H1 (cell line): ENCODE measurements around the gene NDUFB10. TPM values are rescaled to one million over a fixed set of nuclear protein-coding genes. Genes with fewer than 3 reads are reported as not detected.

ENCODE experiments used
- CTCF ChIA-PET: fragments of 300-600 bp; sonication (Branson Sonifier 250); formaldehyde crosslinking; loops from one replicate; lab custom pipeline; 2021; ENCODE audit not compliant: partially characterized antibody; lab: Charles Lee
- POLR2A ChIA-PET: fragments of 300-600 bp; sonication (Branson Sonifier 250); formaldehyde crosslinking; loops from one replicate; lab custom pipeline; 2021; ENCODE audit warnings: inconsistent platforms; ENCODE audit not compliant: partially characterized antibody; lab: Charles Lee
- DNase-seq, 2 experiments: peaks; one replicate each; pipeline versions ENCODE4 v3.0.0 to v3.0.0-alpha.2; 2010 to 2022; ENCODE audit warnings: low spot score in 2 of 2, low read depth in 1 of 2, mixed read lengths in 1 of 2
- FAIRE-seq: peaks from 2 replicates; lab custom pipeline; 2011; peaks lifted over from hg19 to GRCh38; lab: Jason Lieb, UNC
- H2AFZ ChIP-seq: 2 replicates; pipeline ENCODE4 v1.8.1; 2012; ENCODE audit warnings: low read length, inconsistent platforms
- H2AK5ac ChIP-seq: 2 replicates; pipeline ENCODE4 v1.6.1; 2013; ENCODE audit warnings: low read depth, low read length
- H2BK120ac ChIP-seq: replicated peaks from 2 replicates; pipeline ENCODE3; 2013; ENCODE audit warnings: low read depth, low read length, inconsistent platforms
- H2BK12ac ChIP-seq: 2 replicates; pipeline ENCODE4 v1.6.1; 2013; ENCODE audit warnings: low read depth, low read length
- H2BK15ac ChIP-seq: 2 replicates; pipeline ENCODE4 v1.6.1; 2013; ENCODE audit warnings: low read length
- H2BK20ac ChIP-seq: 2 replicates; pipeline ENCODE4 v1.6.1; 2013; ENCODE audit warnings: low read length
- H2BK5ac ChIP-seq: 2 replicates; pipeline ENCODE4 v1.6.1; 2013; ENCODE audit warnings: low read depth, low read length
- H3K14ac ChIP-seq: 2 replicates; pipeline ENCODE4 v1.6.1; 2013; ENCODE audit warnings: inconsistent platforms; ENCODE audit not compliant: insufficient read length
- H3K18ac ChIP-seq: 2 replicates; pipeline ENCODE4 v1.6.1; 2013; ENCODE audit warnings: low read length; ENCODE audit errors: extremely low read depth
- H3K23ac ChIP-seq: 2 replicates; pipeline ENCODE4 v1.6.1; 2013; ENCODE audit warnings: inconsistent platforms; ENCODE audit not compliant: insufficient read length
- H3K23me2 ChIP-seq: 2 replicates; pipeline ENCODE4 v1.6.1; 2013; ENCODE audit warnings: low read depth, low read length
- H3K27ac ChIP-seq: 2 replicates; pipeline ENCODE4 v1.6.1; 2011; ENCODE audit warnings: low read depth, low read length, inconsistent platforms
- H3K27me3 ChIP-seq, 4 experiments: replicated peaks in 1 of 4; 1 replicate in 1 of 4; 2 replicates in 3 of 4; pipeline versions ENCODE4 v1.6.1 to v1.8.1; 2011 to 2013; ENCODE audit warnings: low read length in 3 of 4, mild to moderate bottlenecking in 3 of 4, inconsistent platforms in 2 of 4, mixed read lengths in 2 of 4, moderate library complexity in 1 of 4; ENCODE audit not compliant: control insufficient read depth in 3 of 4, insufficient read depth in 3 of 4; ENCODE audit errors: extremely low read depth in 1 of 4
- H3K36me3 ChIP-seq, 4 experiments: 2 replicates each; pipeline versions ENCODE4 v1.6.1 to v1.8.1; 2011 to 2013; ENCODE audit warnings: mild to moderate bottlenecking in 4 of 4, low read length in 3 of 4, moderate library complexity in 2 of 4, control low read depth in 1 of 4, inconsistent platforms in 1 of 4; ENCODE audit not compliant: insufficient read depth in 4 of 4, control insufficient read depth in 2 of 4
- H3K4ac ChIP-seq: replicated peaks from 2 replicates; pipeline ENCODE3; 2013; ENCODE audit warnings: low read length, low read depth, mixed read lengths, inconsistent platforms; ENCODE audit not compliant: insufficient read length
- H3K4me1 ChIP-seq, 4 experiments: replicated peaks in 1 of 4; 1 replicate in 1 of 4; 2 replicates in 3 of 4; pipeline versions ENCODE4 v1.6.1 to v1.8.1; 2011 to 2013; ENCODE audit warnings: low read length in 3 of 4, inconsistent platforms in 2 of 4, mixed read lengths in 1 of 4; ENCODE audit not compliant: insufficient read depth in 4 of 4, control insufficient read depth in 3 of 4
- H3K4me2 ChIP-seq, 2 experiments: 2 replicates each; pipeline versions ENCODE4 v1.6.1 to v1.8.1; 2011 to 2013; ENCODE audit warnings: low read depth in 2 of 2, low read length in 2 of 2, control low read depth in 1 of 2, inconsistent platforms in 1 of 2, mild to moderate bottlenecking in 1 of 2; ENCODE audit not compliant: insufficient read depth in 1 of 2
- H3K4me3 ChIP-seq, 4 experiments: fragments of 200-600, 300-600 bp in 1 of 4; sonication (generic), shearing (Covaris generic), sonication (Bioruptor Twin) in 1 of 4; 2 replicates each; pipeline versions ENCODE4 v1.5.1 to v1.8.1; 2011 to 2016; ENCODE audit warnings: low read length in 4 of 4, low read depth in 3 of 4, control low read depth in 2 of 4, inconsistent platforms in 2 of 4, mild to moderate bottlenecking in 2 of 4, mixed read lengths in 1 of 4, moderate library complexity in 1 of 4; ENCODE audit not compliant: insufficient read depth in 2 of 4; ENCODE audit errors: extremely low read depth in 1 of 4
- H3K56ac ChIP-seq: replicated peaks from 2 replicates; pipeline ENCODE3; 2013; ENCODE audit warnings: low read depth, mild to moderate bottlenecking, mixed read lengths, low read length, inconsistent platforms; ENCODE audit not compliant: insufficient read length
- H3K79me1 ChIP-seq: 2 replicates; pipeline ENCODE4 v1.6.1; 2013; ENCODE audit warnings: low read depth, low read length, control low read depth
- H3K79me2 ChIP-seq, 2 experiments: 2 replicates each; pipeline versions ENCODE4 v1.6.1 to v1.8.1; 2012 to 2013; ENCODE audit warnings: low read length in 2 of 2, mild to moderate bottlenecking in 2 of 2, inconsistent platforms in 1 of 2; ENCODE audit not compliant: insufficient read depth in 2 of 2, control insufficient read depth in 1 of 2
- H3K9ac ChIP-seq, 4 experiments: replicated peaks in 1 of 4; 1 replicate in 1 of 4; 2 replicates in 3 of 4; pipeline versions ENCODE4 v1.6.1 to v1.8.1; 2011 to 2013; ENCODE audit warnings: low read depth in 3 of 4, low read length in 3 of 4, control low read depth in 2 of 4, mild to moderate bottlenecking in 2 of 4, moderate library complexity in 2 of 4, inconsistent platforms in 1 of 4; ENCODE audit errors: extremely low read depth in 1 of 4
- H3K9me3 ChIP-seq, 2 experiments: 2 replicates each; pipeline versions ENCODE4 v1.6.1 to v1.8.1; 2012 to 2013; ENCODE audit warnings: mild to moderate bottlenecking in 2 of 2, moderate library complexity in 2 of 2, control low read depth in 1 of 2, inconsistent platforms in 1 of 2, low read depth in 1 of 2, low read length in 1 of 2, mixed read lengths in 1 of 2; ENCODE audit not compliant: insufficient read depth in 2 of 2
- H4K20me1 ChIP-seq, 2 experiments: replicated peaks in 1 of 2; 2 replicates each; pipeline versions ENCODE3 to v1.8.1; 2011 to 2013; ENCODE audit warnings: inconsistent platforms in 2 of 2, low read length in 2 of 2, mild to moderate bottlenecking in 1 of 2; ENCODE audit not compliant: insufficient read depth in 2 of 2, control insufficient read depth in 1 of 2
- H4K5ac ChIP-seq: 2 replicates; pipeline ENCODE4 v1.6.1; 2013; ENCODE audit warnings: low read length, low read depth, mixed read lengths, inconsistent platforms; ENCODE audit not compliant: insufficient read length
- H4K8ac ChIP-seq: 2 replicates; pipeline ENCODE4 v1.8.0; 2013; ENCODE audit warnings: mild to moderate bottlenecking, moderate library complexity, low read length, inconsistent platforms; ENCODE audit not compliant: insufficient read depth; ENCODE audit errors: extremely low read depth
- H4K91ac ChIP-seq: replicated peaks from 2 replicates; pipeline ENCODE3; 2013; ENCODE audit warnings: low read length, mixed read lengths, inconsistent platforms; ENCODE audit not compliant: insufficient read length
- ASH2L ChIP-seq: fragments of 200-600, 300-600 bp; sonication (generic); IDR thresholded peaks from one replicate; pipeline ENCODE4 v1.7.1; 2017; ENCODE audit warnings: low read length
- CBX5 ChIP-seq: fragments of 300-800, 300-1000 bp; sonication (generic); IDR thresholded peaks from 2 replicates; pipeline ENCODE4 v1.7.1; 2016; ENCODE audit warnings: antibody characterized with exemption, low read length, low read depth
- CBX8 ChIP-seq: fragments of 300-800, 300-1000 bp; sonication (generic); IDR thresholded peaks from 2 replicates; pipeline ENCODE4 v1.7.1; 2016; ENCODE audit warnings: low read depth, low read length, borderline replicate concordance
- CHD1 ChIP-seq: IDR thresholded peaks from 2 replicates; pipeline ENCODE4 v1.6.1; 2012; ENCODE audit warnings: low read depth, low read length, improper control_type of control experiment
- JUN ChIP-seq: IDR thresholded peaks from 2 replicates; pipeline ENCODE4 v1.6.1; 2011; ENCODE audit warnings: low read depth, mild to moderate bottlenecking, improper control_type of control experiment, low read length
- NANOG ChIP-seq: IDR thresholded peaks from 2 replicates; pipeline ENCODE4 v1.6.1; 2011; ENCODE audit warnings: low read length, low read depth, mild to moderate bottlenecking, inconsistent platforms; ENCODE audit not compliant: insufficient read depth, poor library complexity, severe bottlenecking
- POLR2A ChIP-seq, 2 experiments: IDR thresholded peaks; 1 replicate in 1 of 2; 2 replicates in 1 of 2; pipeline ENCODE4 v1.6.1; 2011; ENCODE audit warnings: low read depth in 2 of 2, low read length in 2 of 2, mild to moderate bottlenecking in 2 of 2; ENCODE audit errors: control extremely low read depth in 1 of 2
- POLR2AphosphoS5 ChIP-seq: IDR thresholded peaks from 2 replicates; pipeline ENCODE4 v1.6.1; 2011; ENCODE audit warnings: low read depth, low read length
- SP1 ChIP-seq: IDR thresholded peaks from 2 replicates; pipeline ENCODE4 v1.6.1; 2011; ENCODE audit warnings: low read depth, low read length
- SP4 ChIP-seq: IDR thresholded peaks from 2 replicates; pipeline ENCODE4 v1.6.1; 2012; ENCODE audit warnings: low read length, inconsistent platforms
- SRF ChIP-seq: IDR thresholded peaks from 2 replicates; pipeline ENCODE4 v1.6.1; 2011; ENCODE audit warnings: mild to moderate bottlenecking, low read depth, low read length, moderate library complexity
- SUZ12 ChIP-seq: fragments of 200-600 bp; sonication (generic); IDR thresholded peaks from 2 replicates; pipeline ENCODE4 v1.6.1; 2012; ENCODE audit warnings: mild to moderate bottlenecking, inconsistent platforms, low read length, moderate library complexity, mixed read lengths
- TAF7 ChIP-seq: optimal IDR thresholded peaks from 2 replicates; pipeline ENCODE3; 2011; ENCODE audit warnings: low read depth, mild to moderate bottlenecking, inconsistent platforms, low read length, moderate library complexity, borderline replicate concordance
- WGBS, 2 experiments: shearing (Covaris generic) in 1 of 2; methylation state at CpG; one replicate each; pipeline versions ENCODE4 v1.1.6 to v1.1.7; 2013 to 2015; ENCODE audit warnings: low lambda C conversion rate in 2 of 2, mixed read lengths in 2 of 2, inconsistent platforms in 1 of 2, low coverage in 1 of 2, missing lambda C conversion rate in 1 of 2; ENCODE audit not compliant: insufficient replicate concordance in 2 of 2, insufficient coverage in 1 of 2, insufficient read length in 1 of 2; ENCODE audit errors: extremely low coverage in 1 of 2, missing lambda C conversion rate in 1 of 2; 5-methylcytosine and 5-hydroxymethylcytosine counted together
- polyA plus RNA-seq, 7 experiments: library from polyadenylated mRNA; depleted of rRNA in 3 of 7; stranded (reverse) in 5 of 7; unstranded in 2 of 7; fragments of >200 nt in 5 of 7; fragments of 200-250 nt in 2 of 7; gene quantifications; 1 replicate in 5 of 7; 2 replicates in 1 of 7; 4 replicates in 1 of 7; pipeline versions ENCODE4 v1.2.1 to v1.2.3, GENCODE V29; 2011 to 2013; ENCODE audit warnings: missing spikeins in 2 of 7, mixed read lengths in 2 of 7
- total RNA-seq: library from RNA; stranded (reverse); fragmentation: NEBNext Ultra II Directional; extraction: Animal tissue kit (Norgen Biotek cat#: 25700); gene quantifications from 2 replicates; pipeline ENCODE4 v1.2.1, GENCODE V29; 2021

The NDUFB10 gene
- total and polyA plus RNA-seq, 2 of the 8 experiments (the other 6 are each of a cell fraction or from before 2014, with no cell fraction given): 183 to 194 TPM

- Histone ChIP-seq H2BK12ac (no peak overlapping the region), H2BK120ac (no peak overlapping the region), H4K8ac (no peak overlapping the region), H3K9me3 (no peaks in the 10 kb centered on the region), H3K9ac (no peak overlapping the region), H4K91ac (no peak overlapping the region), H2AK5ac (no peak overlapping the region), H2BK15ac (no peak overlapping the region), H3K4me3 (no peak overlapping the region), H3K14ac (no peak overlapping the region), H3K23ac (no peak overlapping the region), H2BK5ac (0 out of 2 replicates have a peak overlapping the region, but pooled peaks have one; percentile 44), H3K18ac (no peak overlapping the region), H2BK20ac (no peak overlapping the region), H3K79me2 (peaks cover 0 to 7% of the 10 kb centered on the region in 2 experiments; a peak in 2 of 4 replicates), H3K27ac (no peak overlapping the region), H3K4me1 (peaks cover 3 to 27% (median 23%) of the 10 kb centered on the region in 4 experiments), H3K36me3 (peaks cover 11 to 33% (median 22%) of the 10 kb centered on the region in 4 experiments; a peak in 7 of 8 replicates), H2AFZ (no peak overlapping the region), H3K4ac (no peak overlapping the region), H4K20me1 (peaks cover 2 to 25% of the 10 kb centered on the region in 2 experiments), H3K23me2 (peaks cover 14% of the 10 kb centered on the region; the same call in 1 of the 2 replicates), H4K5ac (no peak overlapping the region), H3K79me1 (peaks cover 7% of the 10 kb centered on the region; the same call in 1 of the 2 replicates), H3K4me2 (no peak overlapping the region; a peak in 1 of 4 replicates), H3K27me3 (peaks cover 8 to 36% (median 35%) of the 10 kb centered on the region in 4 experiments; a peak in 6 of 7 replicates), H3K56ac (no peak overlapping the region)
- ChIA-PET POLR2A (interaction anchor here (1.0 to 28.2 kb wide), 10 partner anchors 10 to 202 kb away, joined by 3 to 736 read pairs (median 8); partner anchors contain the start of genes FAHD1, HAGH, MSRB1 and NDUFB10), CTCF (interaction anchor here (0.7 to 1.5 kb wide), 4 partner anchors 20 to 54 kb away, joined by 3 to 5 read pairs (median 4); no protein-coding TSS in a partner anchor)
- DNase-seq: no peak
- WGBS, 2 experiments: 96% methylated on average over 15 of the region's 18 CpGs; no CpG with 5 or more reads in 1 of the 2 experiments
- no peak for FAIRE-seq
- TF ChIP-seq SUZ12: no peak
- no peak for TF ChIP-seq SP4
- no peak for TF ChIP-seq CBX8
- no peak for TF ChIP-seq CHD1
- no peak for TF ChIP-seq POLR2AphosphoS5
- TF ChIP-seq CBX5: no peak
- TF ChIP-seq JUN: no peak
- TF ChIP-seq TAF7: no peak
- TF ChIP-seq SP1: no peak
- no peak for TF ChIP-seq ASH2L
- no peak for TF ChIP-seq NANOG
- TF ChIP-seq POLR2A (IDR thresholded peaks at IDR 0.05; ENCODE audit: control extremely low read depth in 1 of 2, low read depth in 2 of 2, low read length in 2 of 2): no peak
- TF ChIP-seq SRF: no peak
These were observed 18.5 kb downstream of the NDUFB10 start for GRCh38 chr16:1977875-1978268.
